Epithelial cell of esophagus (primary cell): ENCODE measurements around the gene CD40LG.

Experiments used
- DNase-seq: peaks from one replicate; pipeline ENCODE4 v3.0.0; 2010; ENCODE audit warnings: low read depth
- H3K4me3 ChIP-seq: 2 replicates; pipeline ENCODE4 v1.5.1; 2011; ENCODE audit warnings: mild to moderate bottlenecking, low read length, control low read depth
- TF ChIP-seq, protein P1 (sequence below): IDR thresholded peaks from 2 replicates; pipeline ENCODE4 v1.5.1; 2011; ENCODE audit warnings: low read depth, mild to moderate bottlenecking, low read length, control low read depth, inconsistent platforms; ENCODE audit not compliant: insufficient read depth; ENCODE audit errors: missing control alignments

Gene CD40LG

DNA sequence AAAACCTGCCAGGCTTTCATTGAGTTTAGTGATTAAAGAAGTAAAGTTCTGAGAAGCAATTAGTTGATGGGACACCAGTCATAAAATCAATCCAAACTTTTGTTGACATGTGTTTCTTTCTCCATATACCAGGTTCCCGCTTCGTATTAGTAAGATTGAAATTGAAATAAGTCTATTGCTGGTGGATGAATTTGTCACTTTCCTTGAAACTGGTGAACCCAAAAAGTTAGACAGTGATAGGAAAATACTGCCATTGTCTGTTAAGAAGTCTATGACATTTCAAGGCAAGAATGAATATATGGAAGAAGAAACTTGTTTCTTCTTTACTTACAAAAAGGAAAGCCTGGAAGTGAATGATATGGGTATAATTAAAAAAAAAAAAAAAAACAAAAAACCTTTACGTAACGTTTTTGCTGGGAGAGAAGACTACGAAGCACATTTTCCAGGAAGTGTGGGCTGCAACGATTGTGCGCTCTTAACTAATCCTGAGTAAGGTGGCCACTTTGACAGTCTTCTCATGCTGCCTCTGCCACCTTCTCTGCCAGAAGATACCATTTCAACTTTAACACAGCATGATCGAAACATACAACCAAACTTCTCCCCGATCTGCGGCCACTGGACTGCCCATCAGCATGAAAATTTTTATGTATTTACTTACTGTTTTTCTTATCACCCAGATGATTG, at the start of gene CD40LG:
Gene CD40LG, plus strand, starts transcription at position 482 of the 684 bp plus-strand sequence. Its CDS starts 91 bp downstream, at position 573.
- TF ChIP-seq, protein P1, sequence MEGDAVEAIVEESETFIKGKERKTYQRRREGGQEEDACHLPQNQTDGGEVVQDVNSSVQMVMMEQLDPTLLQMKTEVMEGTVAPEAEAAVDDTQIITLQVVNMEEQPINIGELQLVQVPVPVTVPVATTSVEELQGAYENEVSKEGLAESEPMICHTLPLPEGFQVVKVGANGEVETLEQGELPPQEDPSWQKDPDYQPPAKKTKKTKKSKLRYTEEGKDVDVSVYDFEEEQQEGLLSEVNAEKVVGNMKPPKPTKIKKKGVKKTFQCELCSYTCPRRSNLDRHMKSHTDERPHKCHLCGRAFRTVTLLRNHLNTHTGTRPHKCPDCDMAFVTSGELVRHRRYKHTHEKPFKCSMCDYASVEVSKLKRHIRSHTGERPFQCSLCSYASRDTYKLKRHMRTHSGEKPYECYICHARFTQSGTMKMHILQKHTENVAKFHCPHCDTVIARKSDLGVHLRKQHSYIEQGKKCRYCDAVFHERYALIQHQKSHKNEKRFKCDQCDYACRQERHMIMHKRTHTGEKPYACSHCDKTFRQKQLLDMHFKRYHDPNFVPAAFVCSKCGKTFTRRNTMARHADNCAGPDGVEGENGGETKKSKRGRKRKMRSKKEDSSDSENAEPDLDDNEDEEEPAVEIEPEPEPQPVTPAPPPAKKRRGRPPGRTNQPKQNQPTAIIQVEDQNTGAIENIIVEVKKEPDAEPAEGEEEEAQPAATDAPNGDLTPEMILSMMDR = no peak
- DNase-seq = no peak
- no peak within 1 kb of the TSS for H3K4me3 ChIP-seq

DNA sequence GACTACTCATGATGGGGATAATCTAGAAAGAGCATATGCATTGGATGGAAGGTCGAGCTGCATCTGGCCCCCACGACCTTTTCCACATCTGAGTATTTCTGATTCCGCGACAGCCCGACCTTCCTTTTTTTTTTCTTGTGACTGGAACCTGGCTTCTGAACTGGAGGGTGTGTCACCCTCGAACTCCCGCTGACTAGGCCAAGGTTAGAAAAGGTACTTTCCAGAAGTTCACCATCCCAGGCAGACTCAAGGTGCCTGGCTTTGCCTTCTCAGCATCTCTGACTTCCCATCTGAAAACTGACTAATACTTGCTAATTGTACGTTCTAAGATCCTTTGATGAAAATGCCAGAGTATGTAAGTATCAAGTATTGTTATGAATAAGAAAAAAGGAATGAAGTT, 49.3 kb upstream of the CD40LG start:
- DNase-seq = peak; percentile 7
- TF ChIP-seq, protein P1 = no peak
- no peak overlapping the region for H3K4me3 ChIP-seq

DNA sequence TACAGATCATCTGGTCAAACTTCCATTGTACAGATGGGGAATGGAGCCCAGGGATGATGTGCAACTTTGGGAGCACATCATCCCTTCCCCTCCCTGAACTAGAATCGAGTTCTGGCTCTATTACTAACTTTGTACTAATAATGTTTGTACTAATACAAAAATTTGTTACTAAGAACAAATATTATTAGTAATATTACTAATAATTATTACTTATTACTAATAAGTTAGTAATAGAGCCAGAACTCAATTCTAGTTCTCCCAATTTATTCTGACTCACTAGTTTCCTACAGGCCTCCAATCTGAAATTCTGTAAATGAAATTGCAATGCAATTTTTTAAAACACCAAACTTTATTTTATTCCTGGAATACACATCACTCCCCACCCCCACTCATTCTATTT, 47.9 kb upstream of the CD40LG start:
- no peak overlapping the region for H3K4me3 ChIP-seq
- DNase-seq = no peak
- TF ChIP-seq, protein P1 = no peak

DNA sequence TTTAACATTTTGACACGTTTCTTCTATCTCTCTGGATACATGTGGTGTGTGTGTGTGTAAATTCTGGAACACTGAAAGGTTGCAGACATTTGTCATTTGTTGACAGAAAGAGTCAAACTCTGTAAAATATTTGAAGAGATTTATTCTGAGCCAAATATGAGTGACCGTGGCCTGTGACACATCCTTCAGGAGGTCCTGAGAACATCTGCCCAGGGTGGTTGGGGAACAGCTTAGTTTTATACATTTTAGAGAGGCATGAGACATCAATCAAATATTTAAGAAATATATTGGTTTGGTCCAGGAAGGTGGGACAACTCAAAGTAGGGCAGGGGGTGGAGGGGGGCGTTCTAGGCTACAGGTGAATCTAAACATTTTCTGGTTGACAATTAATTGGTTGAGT, 40.7 kb upstream of the CD40LG start:
- TF ChIP-seq, protein P1 = no peak
- no peak for DNase-seq
- H3K4me3 ChIP-seq = no peak overlapping the region

DNA sequence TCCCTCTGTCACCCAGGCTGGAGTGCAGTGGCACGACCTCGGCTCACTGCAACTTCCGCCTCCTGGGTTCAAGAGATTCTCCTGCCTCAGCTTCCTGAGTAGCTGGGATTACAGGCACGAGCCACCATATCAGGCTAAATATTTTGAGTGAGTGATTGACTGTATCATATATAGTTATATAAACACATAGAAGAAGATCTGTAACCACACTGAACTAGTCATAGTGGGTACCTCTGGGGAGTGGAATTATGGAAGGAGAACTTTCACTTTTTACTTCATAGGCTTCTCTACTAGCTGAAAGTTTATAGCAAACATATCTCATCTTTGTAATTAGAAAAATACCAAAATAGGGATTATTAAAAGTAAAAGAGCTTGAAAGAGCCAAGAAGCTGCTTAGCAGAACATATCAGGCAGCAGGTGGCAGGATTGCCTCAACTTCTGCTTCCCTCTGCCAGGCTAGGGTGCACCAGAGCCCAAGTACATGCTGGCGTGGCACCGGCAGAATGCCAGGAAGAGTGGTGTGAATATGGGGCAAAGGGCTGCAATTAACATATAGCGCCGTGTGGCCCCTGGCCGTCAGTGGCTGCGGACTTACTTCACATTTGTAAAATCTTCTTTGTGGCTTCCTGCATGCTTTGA, 39.5 kb upstream of the CD40LG start:
- no peak overlapping the region for H3K4me3 ChIP-seq

DNA sequence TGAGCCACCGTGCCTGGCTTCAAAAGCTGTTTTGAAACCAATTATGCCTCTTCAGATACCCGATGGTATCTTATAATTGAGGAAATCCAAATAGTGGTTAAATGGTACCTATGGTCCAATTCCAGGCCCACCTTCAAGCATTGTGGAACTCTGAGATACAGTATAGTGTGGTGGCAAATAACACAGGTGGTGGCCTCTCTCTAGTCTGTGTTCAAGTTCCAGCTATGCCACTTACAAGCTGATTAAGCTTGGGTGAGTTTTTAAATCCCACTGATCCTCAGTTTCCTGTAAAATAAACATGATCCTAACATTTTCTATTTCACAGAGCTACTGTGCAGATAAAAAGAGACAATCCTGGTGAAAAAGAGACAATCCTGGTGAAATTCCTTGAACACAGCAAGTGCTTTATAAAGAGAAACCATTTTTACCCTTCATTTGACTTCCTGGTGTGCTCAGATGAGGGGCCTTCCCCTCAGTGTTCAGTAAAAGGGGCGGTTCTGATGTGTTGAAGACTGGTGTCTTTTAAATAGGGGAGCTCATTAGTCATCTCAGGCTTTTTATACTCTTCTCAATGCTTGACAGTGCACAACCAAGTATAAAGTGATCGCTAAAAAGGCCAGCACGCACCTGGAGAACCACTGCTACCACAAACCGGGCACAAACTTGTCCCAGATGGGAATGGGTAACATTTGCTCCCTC, 30.8 kb upstream of the CD40LG start:
- no peak for DNase-seq
- H3K4me3 ChIP-seq = no peak overlapping the region
- TF ChIP-seq, protein P1 = no peak

More for the DNA sequence above, 39.5 kb upstream of the CD40LG start:
- DNase-seq = peak; percentile 40
- TF ChIP-seq, protein P1 = peak; percentile 33
